HL-60 (cell line): ENCODE measurements around the gene DNAH17.

Experiments used
- DNase-seq, 2 experiments: peaks; one replicate each; pipeline ENCODE4 v3.0.0-alpha.2; 2010 to 2020; ENCODE audit warnings: low read depth in 1 of 2, low spot score in 1 of 2
- H3K27ac ChIP-seq: fragments of 250-450 bp; sonication (Bioruptor Pico); replicated peaks from 2 replicates; pipeline ENCODE4 v1.5.1; 2020; ENCODE audit warnings: mild to moderate bottlenecking, moderate library complexity
- H3K27me3 ChIP-seq: fragments of 250-450 bp; sonication (Bioruptor Pico); 2 replicates; pipeline ENCODE4 v1.5.1; 2021; ENCODE audit warnings: mild to moderate bottlenecking, moderate library complexity; ENCODE audit not compliant: insufficient read depth, poor library complexity, severe bottlenecking
- H3K4me3 ChIP-seq: replicated peaks from 2 replicates; pipeline ENCODE4 v1.5.1; 2011; ENCODE audit warnings: mild to moderate bottlenecking, control low read depth, low read length; ENCODE audit not compliant: insufficient read depth
- CTCF ChIP-seq: IDR thresholded peaks from one replicate; pipeline ENCODE4 v1.5.1; 2011; ENCODE audit warnings: low read length, control low read depth, inconsistent platforms; ENCODE audit not compliant: insufficient read depth
- GABPA ChIP-seq: IDR thresholded peaks from 2 replicates; pipeline ENCODE4 v1.6.1; 2012; ENCODE audit warnings: low read depth
- POLR2AphosphoS5 ChIP-seq: IDR thresholded peaks from 2 replicates; pipeline ENCODE4 v1.6.1; 2012; ENCODE audit warnings: low read depth
- SPI1 ChIP-seq: IDR thresholded peaks from 2 replicates; pipeline ENCODE4 v1.6.1; 2012; ENCODE audit warnings: low read depth, mild to moderate bottlenecking, borderline replicate concordance
- TF ChIP-seq, protein P1 (sequence below): IDR thresholded peaks from 2 replicates; pipeline ENCODE4 v1.6.1; 2012; ENCODE audit warnings: low read depth; ENCODE audit not compliant: insufficient replicate concordance

The DNAH17 gene

DNA sequence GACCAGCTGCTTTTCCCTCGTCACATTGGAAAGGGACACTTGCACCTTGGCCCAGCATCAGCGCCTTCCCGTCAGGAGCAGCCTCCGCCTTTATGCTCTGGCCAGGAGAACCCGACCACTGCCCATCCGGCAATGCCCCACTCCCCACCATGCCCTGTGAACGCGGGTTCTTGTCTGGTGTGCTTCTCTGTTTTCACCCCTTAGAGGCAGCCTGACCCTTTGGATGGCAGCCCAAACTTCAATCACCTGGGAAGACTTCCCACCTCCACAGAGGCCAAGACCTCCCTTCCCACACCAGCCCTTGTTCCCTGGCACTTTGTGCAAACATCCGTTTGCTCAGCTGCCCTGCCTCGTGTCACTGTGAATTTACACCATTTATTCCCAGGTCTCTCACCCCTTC is 87.0 kb downstream of the DNAH17 start:
- H3K4me3 ChIP-seq, result no peak overlapping the region
- no peak for DNase-seq
- H3K27ac ChIP-seq, result no peak overlapping the region
- peaks cover 2% of the 10 kb centered on the region for H3K27me3 ChIP-seq
- TF ChIP-seq, protein P1, sequence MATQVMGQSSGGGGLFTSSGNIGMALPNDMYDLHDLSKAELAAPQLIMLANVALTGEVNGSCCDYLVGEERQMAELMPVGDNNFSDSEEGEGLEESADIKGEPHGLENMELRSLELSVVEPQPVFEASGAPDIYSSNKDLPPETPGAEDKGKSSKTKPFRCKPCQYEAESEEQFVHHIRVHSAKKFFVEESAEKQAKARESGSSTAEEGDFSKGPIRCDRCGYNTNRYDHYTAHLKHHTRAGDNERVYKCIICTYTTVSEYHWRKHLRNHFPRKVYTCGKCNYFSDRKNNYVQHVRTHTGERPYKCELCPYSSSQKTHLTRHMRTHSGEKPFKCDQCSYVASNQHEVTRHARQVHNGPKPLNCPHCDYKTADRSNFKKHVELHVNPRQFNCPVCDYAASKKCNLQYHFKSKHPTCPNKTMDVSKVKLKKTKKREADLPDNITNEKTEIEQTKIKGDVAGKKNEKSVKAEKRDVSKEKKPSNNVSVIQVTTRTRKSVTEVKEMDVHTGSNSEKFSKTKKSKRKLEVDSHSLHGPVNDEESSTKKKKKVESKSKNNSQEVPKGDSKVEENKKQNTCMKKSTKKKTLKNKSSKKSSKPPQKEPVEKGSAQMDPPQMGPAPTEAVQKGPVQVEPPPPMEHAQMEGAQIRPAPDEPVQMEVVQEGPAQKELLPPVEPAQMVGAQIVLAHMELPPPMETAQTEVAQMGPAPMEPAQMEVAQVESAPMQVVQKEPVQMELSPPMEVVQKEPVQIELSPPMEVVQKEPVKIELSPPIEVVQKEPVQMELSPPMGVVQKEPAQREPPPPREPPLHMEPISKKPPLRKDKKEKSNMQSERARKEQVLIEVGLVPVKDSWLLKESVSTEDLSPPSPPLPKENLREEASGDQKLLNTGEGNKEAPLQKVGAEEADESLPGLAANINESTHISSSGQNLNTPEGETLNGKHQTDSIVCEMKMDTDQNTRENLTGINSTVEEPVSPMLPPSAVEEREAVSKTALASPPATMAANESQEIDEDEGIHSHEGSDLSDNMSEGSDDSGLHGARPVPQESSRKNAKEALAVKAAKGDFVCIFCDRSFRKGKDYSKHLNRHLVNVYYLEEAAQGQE, result no peak
- TF ChIP-seq CTCF (no peak), POLR2AphosphoS5 (no peak), SPI1 (no peak), GABPA (no peak)

GRCh38 chr17:78488867-78489634 is 88.1 kb downstream of the DNAH17 start:
- TF ChIP-seq SPI1 (no peak), CTCF (no peak), POLR2AphosphoS5 (no peak), GABPA (no peak)
- TF ChIP-seq, protein P1, result no peak
- Histone ChIP-seq H3K4me3 (no peak overlapping the region), H3K27me3 (peaks cover 7% of the 10 kb centered on the region), H3K27ac (no peak overlapping the region)
- DNase-seq, result no peak

DNA sequence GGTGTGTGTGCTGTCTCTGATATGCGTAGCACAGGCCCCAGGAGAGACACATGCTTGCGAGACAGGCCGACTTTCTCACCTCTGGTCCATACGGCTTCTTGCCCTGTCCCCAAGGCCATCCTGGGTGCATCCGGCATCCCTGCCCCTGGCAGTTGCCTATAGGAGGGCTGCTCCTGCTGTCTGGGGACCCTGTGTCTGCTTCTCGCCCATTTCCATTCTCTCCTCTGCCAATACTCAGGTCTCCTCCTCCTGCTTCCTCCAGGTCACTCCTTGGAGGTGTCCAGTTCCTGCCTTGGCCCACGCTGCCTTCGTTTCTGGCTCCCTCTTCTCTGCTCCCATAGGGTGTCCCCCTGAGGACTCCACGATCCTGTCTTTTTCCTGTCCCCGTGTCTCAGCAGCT is 89.0 kb downstream of the DNAH17 start:
- Histone ChIP-seq H3K27ac (no peak overlapping the region), H3K27me3 (peaks cover 7% of the 10 kb centered on the region)

More for the DNA sequence above, 89.0 kb downstream of the DNAH17 start:
- no peak for DNase-seq
- H3K4me3 ChIP-seq, result no peak overlapping the region
- TF ChIP-seq CTCF (no peak), GABPA (no peak), SPI1 (no peak), POLR2AphosphoS5 (no peak)
- TF ChIP-seq, protein P1, result no peak
